ENCODE data around the gene ATP2C1. TPM values are rescaled to one million over a fixed set of nuclear protein-coding genes. Genes with fewer than 3 reads are reported as not detected.

The ATP2C1 gene
- total and polyA plus RNA-seq, 4 donors, result 41.4 to 126 (median 74.2) TPM

DNA sequence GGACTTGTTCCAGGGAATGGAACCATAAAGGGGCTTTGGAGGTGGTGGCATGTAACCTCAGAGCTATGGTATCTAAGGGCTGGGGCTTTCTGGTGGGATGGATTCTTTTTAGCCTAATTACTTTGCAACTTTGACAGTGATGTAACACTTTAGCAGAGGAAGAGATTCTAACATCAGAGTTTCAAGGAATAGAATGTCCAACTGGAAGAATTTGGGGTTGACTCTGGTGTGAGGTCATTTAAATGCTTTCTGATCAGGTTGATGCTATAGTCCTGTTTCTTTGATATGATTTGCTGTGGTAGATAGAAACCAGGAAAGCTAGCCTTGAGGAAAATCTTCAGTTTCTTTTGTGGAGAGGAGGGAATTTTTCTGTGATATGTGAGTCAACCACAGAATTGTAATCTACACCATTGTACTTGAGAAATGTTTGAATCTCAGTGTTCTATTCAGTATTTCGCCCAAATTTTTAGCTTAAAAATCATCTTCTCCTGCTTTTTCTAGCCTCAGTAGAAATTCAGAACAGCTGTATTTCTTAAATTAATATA, 40.0 kb downstream of the ATP2C1 start:
- H3K9ac ChIP-seq (ENCODE audit: insufficient read depth in 1 of 2, low read length in 2 of 2), result no peak overlapping the region
- H3K27me3 ChIP-seq (ENCODE audit: control insufficient read depth in 3 of 3, insufficient read depth in 3 of 3, low read length in 2 of 3), result no peaks in the 10 kb centered on the region
- no peak for TF ChIP-seq CTCF (IDR thresholded peaks at IDR 0.05; ENCODE audit: control extremely low read depth, extremely low read depth)
- ATAC-seq (ENCODE audit: insufficient read depth, low FRiP score) (no peak), DNase-seq (no peak)
- no peak overlapping the region for H3K27ac ChIP-seq (ENCODE audit: low read depth in 1 of 2, low read length in 1 of 2)
- H3K9me3 ChIP-seq (ENCODE audit: control insufficient read depth in 4 of 4, insufficient read depth in 3 of 4, low read length in 3 of 4), result no peaks in the 10 kb centered on the region
- no peak overlapping the region for H3K4me3 ChIP-seq
- H3K36me3 ChIP-seq (ENCODE audit: control insufficient read depth in 4 of 4, insufficient read depth in 4 of 4, low read length in 4 of 4), result peaks cover 5 to 11% (median 7%) of the 10 kb centered on the region in 4 donors
- H3K4me1 ChIP-seq (ENCODE audit: control insufficient read depth in 5 of 5, insufficient read depth in 5 of 5, low read length in 5 of 5), result no peaks in the 10 kb centered on the region
- 98 to 100% methylated on average over 1 of the region's 1 CpG for WGBS, 2 donors

GRCh38 chr3:130934442-130935089, 40.7 kb downstream of the ATP2C1 start:
- no peak overlapping the region for H3K9ac ChIP-seq (ENCODE audit: insufficient read depth in 1 of 2, low read length in 2 of 2)

DNA sequence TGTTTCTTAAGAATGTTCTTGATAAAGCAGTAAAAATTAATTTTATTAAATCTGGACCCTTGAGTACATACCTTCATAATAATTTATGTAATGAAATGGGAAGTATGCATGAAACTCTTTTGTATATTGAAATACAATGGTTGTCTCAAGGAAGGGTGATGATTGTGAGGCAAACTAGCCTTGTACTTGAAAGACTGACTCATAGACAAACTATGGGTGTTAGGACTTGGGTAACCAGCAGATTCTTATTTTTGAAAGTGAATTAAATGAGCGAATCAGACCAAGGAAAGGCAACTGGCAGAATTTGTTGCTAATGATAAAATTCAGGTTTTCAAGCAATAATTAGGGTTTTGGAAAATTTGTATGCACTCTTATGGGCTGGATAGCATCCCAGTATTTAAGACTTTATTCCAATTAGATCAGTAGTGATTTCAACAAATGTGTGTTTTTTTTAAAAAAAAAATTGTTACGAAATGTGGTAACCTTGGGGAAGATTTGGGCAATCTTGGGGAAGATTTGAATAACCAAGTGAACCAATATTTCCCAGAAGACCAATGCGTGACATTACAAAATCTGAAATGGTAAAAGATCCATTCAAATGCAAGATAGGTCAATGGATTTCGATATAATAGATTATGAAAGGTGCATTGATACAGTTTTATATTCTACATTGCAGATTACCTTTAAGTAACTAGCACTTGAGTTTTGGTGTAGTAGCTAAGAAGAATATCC, 42.0 kb downstream of the ATP2C1 start:
- no peak overlapping the region for H3K27ac ChIP-seq (ENCODE audit: low read depth in 1 of 2, low read length in 1 of 2)
- no peak for TF ChIP-seq CTCF (IDR thresholded peaks at IDR 0.05; ENCODE audit: control extremely low read depth, extremely low read depth)
- no peak overlapping the region for H3K9ac ChIP-seq (ENCODE audit: insufficient read depth in 1 of 2, low read length in 2 of 2)
- no peaks in the 10 kb centered on the region for H3K4me1 ChIP-seq (ENCODE audit: control insufficient read depth in 5 of 5, insufficient read depth in 5 of 5, low read length in 5 of 5)
- H3K9me3 ChIP-seq (ENCODE audit: control insufficient read depth in 4 of 4, insufficient read depth in 3 of 4, low read length in 3 of 4), result no peaks in the 10 kb centered on the region
- H3K4me3 ChIP-seq, result no peak overlapping the region
- DNase-seq, result no peak
- WGBS, 2 donors, result 73 to 92% methylated on average over 4 of the region's 4 CpGs
- ATAC-seq (ENCODE audit: insufficient read depth, low FRiP score), result no peak
- H3K27me3 ChIP-seq (ENCODE audit: control insufficient read depth in 3 of 3, insufficient read depth in 3 of 3, low read length in 2 of 3), result no peaks in the 10 kb centered on the region
- peaks cover 5 to 10% (median 7%) of the 10 kb centered on the region in 4 donors for H3K36me3 ChIP-seq (ENCODE audit: control insufficient read depth in 4 of 4, insufficient read depth in 4 of 4, low read length in 4 of 4)

More at GRCh38 chr3:130934442-130935089, 40.7 kb downstream of the ATP2C1 start:
- Histone ChIP-seq H3K36me3 (ENCODE audit: control insufficient read depth in 4 of 4, insufficient read depth in 4 of 4, low read length in 4 of 4) (peaks cover 5 to 11% (median 7%) of the 10 kb centered on the region in 4 donors), H3K27me3 (ENCODE audit: control insufficient read depth in 3 of 3, insufficient read depth in 3 of 3, low read length in 2 of 3) (no peaks in the 10 kb centered on the region), H3K9me3 (ENCODE audit: control insufficient read depth in 4 of 4, insufficient read depth in 3 of 4, low read length in 3 of 4) (no peaks in the 10 kb centered on the region), H3K27ac (ENCODE audit: low read depth in 1 of 2, low read length in 1 of 2) (no peak overlapping the region), H3K4me1 (ENCODE audit: control insufficient read depth in 5 of 5, insufficient read depth in 5 of 5, low read length in 5 of 5) (no peaks in the 10 kb centered on the region), H3K4me3 (no peak overlapping the region)
- ATAC-seq (ENCODE audit: insufficient read depth, low FRiP score) (no peak), DNase-seq (no peak)
- WGBS, 2 donors, result 79 to 94% methylated on average over 4 of the region's 4 CpGs
- TF ChIP-seq CTCF (IDR thresholded peaks at IDR 0.05; ENCODE audit: control extremely low read depth, extremely low read depth), result no peak

Data from lung (tissue), 12 donors.